GM19099 (cell line): ENCODE results near the gene RDH13.

Experiments
- POLR2A ChIP-seq: IDR thresholded peaks from 3 replicates; pipeline ENCODE4 v1.6.1; 2011; ENCODE audit warnings: low read depth; ENCODE audit not compliant: insufficient read length; ENCODE audit errors: extremely low read depth

RDH13 gene

DNA sequence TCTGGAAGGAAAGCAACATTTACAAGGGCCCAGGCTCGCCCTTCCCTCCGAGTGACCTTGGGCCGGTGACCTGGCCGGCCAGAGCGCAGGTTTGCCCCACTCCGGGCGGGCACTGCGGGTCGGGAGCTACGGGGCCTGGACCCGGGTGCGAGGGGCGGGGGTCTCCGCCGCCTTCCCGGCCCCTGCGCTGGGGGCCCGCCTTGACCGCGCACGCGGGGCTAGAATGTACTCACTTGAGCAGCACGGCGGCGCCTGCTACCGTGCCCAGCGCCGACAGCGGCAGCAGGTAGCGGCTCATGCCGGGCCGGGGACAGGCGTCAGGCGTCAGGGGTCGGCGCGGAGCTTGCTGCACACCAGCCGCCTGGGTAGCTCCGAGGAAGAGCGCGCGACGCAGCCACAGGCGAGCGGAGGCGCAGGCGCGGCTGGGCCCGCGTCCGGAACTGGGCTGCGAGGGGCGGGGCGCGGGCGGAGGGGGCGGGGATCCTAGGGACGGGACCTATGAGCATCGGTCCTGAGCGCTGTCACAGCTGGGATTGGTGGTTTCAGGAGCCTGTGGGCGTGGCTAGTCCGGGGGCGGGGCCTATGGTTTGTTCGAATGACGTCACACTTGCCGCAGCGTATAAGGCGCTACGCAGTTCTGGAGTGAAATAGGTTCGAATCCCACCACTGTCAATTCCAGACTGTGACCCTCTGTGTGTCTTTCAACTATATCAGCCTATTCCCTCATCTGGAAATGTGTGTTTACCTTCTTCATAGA lies at the start of gene RDH13:
Gene RDH13 (minus strand): TSS at position 414 of the 757 bp plus-strand sequence. CDS start 116 bp downstream, at position 298.
- peak; percentile 63 for TF ChIP-seq POLR2A

GRCh38 chr19:55112246-55112776 lies 49.4 kb upstream of the RDH13 start:
- TF ChIP-seq POLR2A: no peak

GRCh38 chr19:55111238-55111831 lies 48.4 kb upstream of the RDH13 start:
- no peak for TF ChIP-seq POLR2A

DNA sequence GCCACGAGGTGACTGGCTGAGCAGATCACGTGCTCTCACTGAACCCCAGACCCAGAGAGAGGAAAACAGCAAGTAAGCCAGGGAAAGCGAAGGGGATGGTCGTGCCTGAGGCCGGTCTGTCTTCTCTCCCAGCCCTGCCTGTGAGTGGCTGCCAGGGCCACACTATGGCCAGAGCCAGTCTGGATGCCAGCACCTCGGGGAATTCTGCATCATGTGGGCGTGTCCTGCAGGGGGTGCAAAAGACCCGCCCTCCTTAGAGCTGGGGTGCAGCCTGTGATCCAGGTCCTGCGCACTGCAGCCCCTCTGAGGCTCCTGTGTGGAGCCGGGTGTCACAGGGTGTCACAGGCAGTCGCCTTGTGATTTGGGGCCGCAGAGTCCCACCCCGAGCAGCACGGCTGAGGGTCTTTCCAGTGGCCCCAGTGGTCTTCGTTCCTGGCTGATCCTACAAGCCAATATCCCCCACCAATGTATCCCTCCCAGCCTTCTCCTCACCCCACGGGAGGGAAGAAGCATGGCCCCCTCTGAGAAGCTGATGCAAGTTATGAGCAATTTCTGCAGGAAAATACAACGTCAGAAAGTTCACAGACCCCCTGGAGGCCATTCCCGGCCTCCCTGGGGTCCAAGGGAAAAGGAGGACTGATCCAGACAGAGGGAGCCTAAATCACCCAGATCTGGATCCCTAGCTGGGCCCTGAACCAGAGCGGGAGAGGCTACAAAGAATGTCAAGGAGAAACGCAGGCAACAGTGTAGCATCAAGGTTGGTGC lies 46.8 kb upstream of the RDH13 start:
- TF ChIP-seq POLR2A: no peak

DNA sequence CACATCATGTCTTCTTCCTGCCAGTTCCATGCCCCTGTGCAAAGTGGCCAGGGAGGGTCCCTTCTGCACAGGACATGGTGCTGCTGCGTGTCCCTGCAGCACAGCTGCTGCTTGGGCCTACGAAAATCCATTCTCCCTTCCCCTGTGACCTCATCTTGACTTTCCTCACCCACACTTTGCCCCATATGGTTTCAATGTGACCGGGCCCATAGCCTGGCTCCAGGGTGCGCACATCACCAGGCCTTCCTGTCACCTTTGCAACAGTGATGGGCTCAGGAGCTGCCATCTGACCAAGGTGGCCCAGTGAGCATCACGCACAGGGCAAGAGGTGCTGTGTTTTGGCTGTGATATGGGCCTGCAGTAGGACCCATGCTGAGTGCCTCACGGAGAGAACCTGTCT lies 43.6 kb upstream of the RDH13 start:
- TF ChIP-seq POLR2A: no peak

DNA sequence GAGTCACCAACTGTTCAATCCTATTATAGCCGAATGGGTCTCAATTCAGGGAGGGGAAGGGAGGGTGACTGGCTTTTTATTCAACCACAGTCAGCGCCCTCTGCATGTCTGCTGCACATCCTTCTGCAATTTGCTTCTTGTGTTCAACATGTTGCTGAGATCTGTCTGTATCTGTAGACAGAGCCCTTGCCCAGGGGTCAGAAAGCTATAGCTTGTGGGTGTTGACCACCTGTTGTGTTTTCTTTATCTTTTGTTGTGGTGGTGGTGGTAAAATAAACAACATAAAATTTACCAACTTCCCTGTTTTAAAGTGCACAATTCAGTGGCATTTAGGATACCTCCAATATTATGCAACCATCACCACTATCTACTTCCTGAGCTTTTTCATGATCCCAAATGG lies 42.3 kb upstream of the RDH13 start:
- no peak for TF ChIP-seq POLR2A

GRCh38 chr19:55103190-55103589 lies 40.2 kb upstream of the RDH13 start:
- TF ChIP-seq POLR2A: no peak

GRCh38 chr19:55101261-55101660 lies 38.3 kb upstream of the RDH13 start:
- no peak for TF ChIP-seq POLR2A

GRCh38 chr19:55099557-55100506 lies 36.9 kb upstream of the RDH13 start:
- TF ChIP-seq POLR2A: no peak

- TF ChIP-seq POLR2A: no peak
These were observed 36.0 kb upstream of the RDH13 start for GRCh38 chr19:55098716-55099556.

- TF ChIP-seq POLR2A: no peak
These were observed 35.1 kb upstream of the RDH13 start for GRCh38 chr19:55097864-55098715.

GRCh38 chr19:55096061-55096701 lies 33.2 kb upstream of the RDH13 start:
- TF ChIP-seq POLR2A: no peak
